PC-9 (cell line): ENCODE data around the gene ZNG1F.
"Not testable (repeated sequence)": the region's sequence is repeated elsewhere in the genome, so short reads cannot be mapped to it uniquely, and the experiment has no call there.

Source experiments
- EZH2 ChIP-seq: fragments of 200-600 bp; sonication (generic); IDR thresholded peaks from 2 replicates; pipeline ENCODE4 v1.8.0; 2017; ENCODE audit warnings: antibody characterized with exemption, low read depth
- TF ChIP-seq, protein P1 (sequence below): fragments of 200-600 bp; sonication (generic); conservative IDR thresholded peaks from 2 replicates; pipeline ENCODE4 v1.6.1; 2017; ENCODE audit warnings: mixed run types, antibody characterized with exemption, mild to moderate bottlenecking, moderate library complexity

DNA sequence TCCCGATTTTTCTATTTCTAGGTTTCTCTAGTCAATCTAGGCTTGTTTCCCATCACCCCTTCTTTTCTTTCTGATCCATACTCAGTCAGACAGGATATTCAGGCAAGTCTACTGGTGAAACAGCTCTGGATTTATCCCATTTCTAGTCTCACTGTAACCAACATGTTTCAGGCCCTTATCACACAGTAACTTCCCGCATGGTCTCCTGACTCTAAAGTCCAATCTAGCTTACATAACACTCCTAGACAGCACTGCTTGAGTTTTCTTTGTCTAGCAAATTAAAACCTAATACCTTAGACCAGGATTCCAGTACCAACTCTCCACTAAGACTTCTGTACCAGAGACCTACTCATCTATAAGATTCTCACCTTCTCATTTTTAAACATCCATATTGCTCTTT lies 47.2 kb downstream of the ZNG1F start:
- TF ChIP-seq, protein P1, sequence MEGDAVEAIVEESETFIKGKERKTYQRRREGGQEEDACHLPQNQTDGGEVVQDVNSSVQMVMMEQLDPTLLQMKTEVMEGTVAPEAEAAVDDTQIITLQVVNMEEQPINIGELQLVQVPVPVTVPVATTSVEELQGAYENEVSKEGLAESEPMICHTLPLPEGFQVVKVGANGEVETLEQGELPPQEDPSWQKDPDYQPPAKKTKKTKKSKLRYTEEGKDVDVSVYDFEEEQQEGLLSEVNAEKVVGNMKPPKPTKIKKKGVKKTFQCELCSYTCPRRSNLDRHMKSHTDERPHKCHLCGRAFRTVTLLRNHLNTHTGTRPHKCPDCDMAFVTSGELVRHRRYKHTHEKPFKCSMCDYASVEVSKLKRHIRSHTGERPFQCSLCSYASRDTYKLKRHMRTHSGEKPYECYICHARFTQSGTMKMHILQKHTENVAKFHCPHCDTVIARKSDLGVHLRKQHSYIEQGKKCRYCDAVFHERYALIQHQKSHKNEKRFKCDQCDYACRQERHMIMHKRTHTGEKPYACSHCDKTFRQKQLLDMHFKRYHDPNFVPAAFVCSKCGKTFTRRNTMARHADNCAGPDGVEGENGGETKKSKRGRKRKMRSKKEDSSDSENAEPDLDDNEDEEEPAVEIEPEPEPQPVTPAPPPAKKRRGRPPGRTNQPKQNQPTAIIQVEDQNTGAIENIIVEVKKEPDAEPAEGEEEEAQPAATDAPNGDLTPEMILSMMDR, result not testable (repeated sequence)
- not testable (repeated sequence) for TF ChIP-seq EZH2
